IgD-negative memory B cell (primary cell): Measurements from ENCODE around the gene TBX2. TPM values are rescaled to one million over a fixed set of nuclear protein-coding genes. Genes with fewer than 3 reads are reported as not detected.

ENCODE experiments used
- H3K27ac Mint-ChIP-seq, 3 donors: one replicate each; pipeline ENCODE4 v1.8.0; 2020 to 2022; ENCODE audit warnings: mild to moderate bottlenecking in 3 of 3, mixed read lengths in 3 of 3, moderate library complexity in 1 of 3
- H3K27me3 Mint-ChIP-seq: one replicate; pipeline ENCODE4 v1.8.0; 2021; ENCODE audit warnings: mixed read lengths
- H3K36me3 Mint-ChIP-seq: one replicate; pipeline ENCODE4 v1.8.0; 2020; ENCODE audit warnings: mild to moderate bottlenecking, mixed read lengths
- H3K4me1 Mint-ChIP-seq, 3 donors: one replicate each; pipeline ENCODE4 v1.8.0; 2020 to 2022; ENCODE audit warnings: mixed read lengths in 3 of 3, mild to moderate bottlenecking in 1 of 3
- H3K4me3 Mint-ChIP-seq, 4 donors: one replicate each; pipeline ENCODE4 v1.8.0; 2020 to 2022; ENCODE audit warnings: mild to moderate bottlenecking in 4 of 4, mixed read lengths in 4 of 4, moderate library complexity in 3 of 4
- H3K9me3 Mint-ChIP-seq, 3 donors: one replicate each; pipeline ENCODE4 v1.8.0; 2020 to 2021; ENCODE audit warnings: mixed read lengths in 3 of 3, mild to moderate bottlenecking in 1 of 3
- polyA plus RNA-seq: library from polyadenylated mRNA; unstranded; fragments of 300-500 nt; fragmentation: Illumina TruSeq; gene quantifications from one replicate; pipeline ENCODE4 v1.2.3, GENCODE V29; 2021

TBX2 gene
- polyA plus RNA-seq, 1 donor from 2014 or later = not detected

DNA sequence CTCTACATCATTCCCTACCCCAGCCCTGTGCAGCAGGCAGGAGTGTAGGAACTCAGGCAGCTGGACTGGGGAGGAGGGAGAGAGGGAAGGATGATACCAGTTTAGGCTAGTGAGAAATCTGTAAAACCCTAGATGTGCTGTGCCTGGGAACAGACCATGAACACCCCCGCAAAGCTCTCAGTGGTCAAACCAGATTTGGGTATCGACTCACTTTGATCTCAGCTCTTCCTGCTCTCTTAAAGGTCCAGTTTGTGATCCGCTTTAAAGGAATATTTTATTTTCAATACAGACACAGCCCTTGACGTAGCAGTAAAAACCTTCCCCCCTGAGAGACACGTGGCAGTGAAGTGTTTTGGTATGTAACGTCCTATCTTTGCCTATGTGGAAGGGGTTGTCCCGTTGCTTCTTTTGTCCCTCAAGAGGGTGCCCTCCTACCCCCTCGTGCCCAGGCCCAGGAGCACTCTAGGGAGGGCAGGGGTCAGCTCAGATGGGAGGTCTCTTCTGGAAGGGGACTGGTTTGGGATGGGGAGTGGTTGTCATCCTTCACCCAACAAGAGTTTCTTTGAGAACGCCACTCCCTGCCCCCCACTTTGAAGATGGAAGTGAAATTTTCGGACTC is 19.3 kb upstream of the TBX2 start:
- peaks cover 10% of the 10 kb centered on the region for H3K36me3 Mint-ChIP-seq
- no peak overlapping the region for H3K4me3 Mint-ChIP-seq
- no peaks in the 10 kb centered on the region for H3K27me3 Mint-ChIP-seq
- H3K27ac Mint-ChIP-seq = peak overlapping the region in 1 of 3 donors; percentile 33
- no peaks in the 10 kb centered on the region for H3K9me3 Mint-ChIP-seq
- no peaks in the 10 kb centered on the region for H3K4me1 Mint-ChIP-seq

DNA sequence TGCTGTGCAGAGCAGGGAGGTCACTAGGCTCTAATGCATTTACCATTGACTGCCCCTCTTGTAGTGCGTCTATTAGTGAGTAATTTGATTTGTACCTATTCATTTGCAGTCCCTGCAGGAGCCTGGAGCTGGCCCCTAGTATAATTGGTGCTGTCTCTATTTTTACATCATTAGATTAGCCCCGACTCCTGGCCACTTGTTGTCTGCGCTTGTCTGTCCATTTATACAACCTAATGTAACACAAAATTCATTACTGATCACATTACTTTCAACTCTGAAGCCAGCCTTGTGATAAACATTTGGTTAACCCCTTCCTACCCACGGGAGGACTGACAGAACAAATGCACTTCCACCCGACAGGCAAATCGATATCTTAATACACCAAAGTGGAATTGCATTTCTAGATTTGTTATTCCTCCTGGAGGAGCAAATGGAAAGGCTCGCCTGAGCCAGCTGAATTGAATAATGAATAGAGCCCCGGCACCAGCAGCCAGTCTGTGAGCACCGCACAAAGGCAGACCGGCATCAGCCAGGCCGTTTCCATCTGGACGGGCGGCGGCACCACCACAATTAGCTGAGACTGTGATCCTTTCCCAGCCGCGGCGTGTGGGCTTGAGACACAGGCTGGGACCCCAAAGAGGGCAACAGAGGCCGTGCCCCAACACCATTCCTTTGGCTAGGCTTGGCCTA is 18.7 kb upstream of the TBX2 start:
- Mint-ChIP-seq H3K4me3 (no peak overlapping the region), H3K4me1 (no peaks in the 10 kb centered on the region), H3K9me3 (no peaks in the 10 kb centered on the region), H3K27ac (peak overlapping the region in 1 of 3 donors; percentile 76), H3K27me3 (no peaks in the 10 kb centered on the region), H3K36me3 (peaks cover 10% of the 10 kb centered on the region)

GRCh38 chr17:61381537-61381936 is 18.1 kb upstream of the TBX2 start:
- Mint-ChIP-seq H3K4me3 (no peak overlapping the region), H3K27me3 (no peaks in the 10 kb centered on the region), H3K4me1 (no peaks in the 10 kb centered on the region), H3K27ac (no peak overlapping the region), H3K9me3 (no peaks in the 10 kb centered on the region), H3K36me3 (peaks cover 10% of the 10 kb centered on the region)

- Mint-ChIP-seq H3K4me3 (no peak overlapping the region), H3K4me1 (no peaks in the 10 kb centered on the region), H3K27ac (peak overlapping the region in 1 of 3 donors; percentile 35), H3K9me3 (no peaks in the 10 kb centered on the region), H3K27me3 (no peaks in the 10 kb centered on the region), H3K36me3 (peaks cover 10% of the 10 kb centered on the region)
These were observed 16.6 kb upstream of the TBX2 start for GRCh38 chr17:61382796-61383688.

DNA sequence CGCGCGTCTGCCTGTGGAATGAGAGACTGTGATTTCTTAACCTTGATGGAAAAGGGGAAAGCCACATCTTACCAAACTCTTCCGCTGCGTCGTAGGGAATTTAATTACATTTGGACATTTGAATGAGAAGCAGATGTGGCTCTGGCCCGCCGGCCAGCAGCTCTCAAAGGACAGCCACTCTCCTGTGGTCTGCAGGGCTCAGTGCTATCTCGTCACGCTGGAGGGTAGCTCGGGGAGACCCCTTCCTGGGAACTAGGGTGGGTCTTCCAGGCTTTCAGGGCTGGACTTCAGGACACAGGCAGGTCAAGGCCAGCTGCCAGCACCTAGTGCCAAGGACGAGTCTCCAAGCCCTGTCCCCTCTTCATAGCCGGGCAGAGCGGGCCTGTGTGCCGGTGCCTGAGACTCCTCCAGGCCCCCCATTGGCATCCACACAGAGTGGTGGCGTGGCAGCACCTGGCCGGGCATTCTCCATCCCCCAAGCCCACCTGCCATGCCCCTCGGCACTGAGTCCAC is 15.9 kb upstream of the TBX2 start:
- Mint-ChIP-seq H3K36me3 (peaks cover 10% of the 10 kb centered on the region), H3K9me3 (no peaks in the 10 kb centered on the region), H3K4me3 (no peak overlapping the region), H3K27me3 (peaks cover 2% of the 10 kb centered on the region), H3K4me1 (peaks cover 0 to 3% (median 0%) of the 10 kb centered on the region in 3 donors), H3K27ac (peak overlapping the region in 1 of 3 donors; percentile 35)

DNA sequence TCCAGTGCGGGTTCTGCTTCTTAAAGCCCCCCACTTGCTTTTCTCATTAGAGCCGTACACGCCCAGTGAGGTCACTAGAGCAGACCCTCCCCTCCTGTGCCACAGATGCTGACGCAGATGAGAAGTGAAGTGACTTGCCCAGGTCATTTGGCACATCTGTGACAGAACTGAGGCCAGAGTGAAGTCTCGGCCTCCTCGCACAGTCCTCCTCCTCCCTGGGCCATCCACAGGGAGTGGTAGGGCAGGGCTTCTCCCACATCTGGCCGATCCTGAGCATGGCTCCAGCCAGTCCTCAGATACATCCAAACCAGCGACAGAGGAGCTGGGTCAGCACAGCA is 15.3 kb upstream of the TBX2 start:
- H3K4me1 Mint-ChIP-seq = peaks cover 3 to 7% (median 4%) of the 10 kb centered on the region in 3 donors
- H3K36me3 Mint-ChIP-seq = peaks cover 10% of the 10 kb centered on the region
- H3K4me3 Mint-ChIP-seq = no peak overlapping the region
- H3K9me3 Mint-ChIP-seq = no peaks in the 10 kb centered on the region
- H3K27ac Mint-ChIP-seq = no peak overlapping the region
- peaks cover 7% of the 10 kb centered on the region for H3K27me3 Mint-ChIP-seq

DNA sequence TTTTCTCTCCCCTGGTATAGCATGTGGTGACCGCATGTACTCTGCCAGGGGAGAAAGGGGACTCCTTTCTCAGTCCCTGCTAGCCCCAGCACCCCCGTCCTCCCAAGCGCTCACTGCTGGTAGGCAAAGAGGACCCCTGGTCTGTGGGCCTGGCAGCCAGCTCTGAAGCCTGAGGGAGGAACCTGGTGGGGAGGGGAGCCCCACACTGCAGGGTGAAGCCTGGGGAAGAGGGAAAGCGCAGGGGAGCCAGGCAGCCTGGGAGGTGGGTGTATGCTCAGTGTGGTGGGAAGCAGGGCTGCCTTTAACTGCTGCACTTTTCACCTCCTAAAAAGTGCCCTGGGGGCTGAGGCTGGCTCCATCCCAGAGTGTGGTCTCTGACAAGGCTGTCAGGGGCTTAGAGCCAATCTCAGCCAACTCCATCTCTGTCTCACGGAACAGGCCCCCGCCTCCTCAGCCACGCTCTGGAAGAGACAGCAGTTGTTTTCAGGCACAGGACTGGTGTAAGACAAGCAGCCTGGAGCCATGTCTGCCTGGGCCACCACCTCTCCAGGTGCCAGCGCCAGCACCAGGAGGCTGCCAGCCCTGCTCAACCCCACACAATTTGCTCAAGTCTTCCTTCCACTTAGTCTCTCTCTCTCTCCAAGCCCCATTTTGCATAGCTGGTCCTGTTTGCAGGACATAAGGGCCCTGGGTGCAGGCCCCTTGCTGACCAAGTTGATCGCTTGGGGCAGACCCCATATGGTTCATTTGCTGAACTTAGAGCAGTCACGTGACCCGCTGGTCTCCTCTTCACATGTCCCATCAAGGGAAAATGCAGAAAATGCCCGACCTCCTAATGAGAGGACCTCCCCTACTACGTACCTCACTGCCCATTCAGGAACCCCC is 14.7 kb upstream of the TBX2 start:
- H3K27ac Mint-ChIP-seq = peak overlapping the region in 2 of 3 donors; percentile 20 to 29
- peaks cover 3 to 7% (median 4%) of the 10 kb centered on the region in 3 donors for H3K4me1 Mint-ChIP-seq
- H3K27me3 Mint-ChIP-seq = peaks cover 7% of the 10 kb centered on the region
- H3K36me3 Mint-ChIP-seq = peaks cover 10% of the 10 kb centered on the region
- no peaks in the 10 kb centered on the region for H3K9me3 Mint-ChIP-seq
- no peak overlapping the region for H3K4me3 Mint-ChIP-seq

GRCh38 chr17:61385577-61386236 is 13.9 kb upstream of the TBX2 start:
- peaks cover 7% of the 10 kb centered on the region for H3K27me3 Mint-ChIP-seq

DNA sequence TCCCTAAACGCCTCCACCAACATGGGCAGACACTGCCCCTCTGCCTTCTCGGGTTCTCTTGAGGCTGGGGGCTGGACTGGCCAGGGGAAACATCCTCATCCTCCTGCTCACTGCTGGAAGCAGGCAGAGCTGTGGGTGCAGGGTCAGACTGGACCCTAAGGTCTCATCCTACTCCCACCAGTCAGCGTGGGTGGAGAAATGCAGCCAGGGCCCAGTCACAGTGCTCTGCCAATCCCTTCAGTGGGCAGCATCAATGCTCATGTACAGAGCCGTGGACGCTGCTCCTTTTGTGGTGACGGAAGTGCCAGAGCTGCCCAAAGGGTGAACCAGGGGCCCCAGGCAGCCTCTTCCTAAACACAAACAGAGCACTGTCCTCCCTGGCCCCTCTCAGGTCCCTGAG is 13.4 kb upstream of the TBX2 start:
- Mint-ChIP-seq H3K27me3 (peaks cover 8% of the 10 kb centered on the region), H3K4me1 (peaks cover 3 to 7% (median 4%) of the 10 kb centered on the region in 3 donors), H3K36me3 (peaks cover 6% of the 10 kb centered on the region), H3K27ac (no peak overlapping the region), H3K9me3 (no peaks in the 10 kb centered on the region), H3K4me3 (no peak overlapping the region)

More at GRCh38 chr17:61385577-61386236, 13.9 kb upstream of the TBX2 start:
- Mint-ChIP-seq H3K4me1 (peaks cover 3 to 7% (median 4%) of the 10 kb centered on the region in 3 donors), H3K9me3 (no peaks in the 10 kb centered on the region), H3K27ac (peak overlapping the region in 1 of 3 donors; percentile 29), H3K36me3 (peaks cover 9% of the 10 kb centered on the region), H3K4me3 (no peak overlapping the region)

GRCh38 chr17:61387011-61387410 is 12.6 kb upstream of the TBX2 start:
- H3K4me3 Mint-ChIP-seq = peak overlapping the region in 1 of 4 donors; percentile 45
- no peak overlapping the region for H3K27ac Mint-ChIP-seq
- H3K9me3 Mint-ChIP-seq = no peaks in the 10 kb centered on the region
- H3K27me3 Mint-ChIP-seq = peaks cover 9% of the 10 kb centered on the region
- peaks cover 1% of the 10 kb centered on the region for H3K36me3 Mint-ChIP-seq
- H3K4me1 Mint-ChIP-seq = peaks cover 3 to 7% (median 4%) of the 10 kb centered on the region in 3 donors

DNA sequence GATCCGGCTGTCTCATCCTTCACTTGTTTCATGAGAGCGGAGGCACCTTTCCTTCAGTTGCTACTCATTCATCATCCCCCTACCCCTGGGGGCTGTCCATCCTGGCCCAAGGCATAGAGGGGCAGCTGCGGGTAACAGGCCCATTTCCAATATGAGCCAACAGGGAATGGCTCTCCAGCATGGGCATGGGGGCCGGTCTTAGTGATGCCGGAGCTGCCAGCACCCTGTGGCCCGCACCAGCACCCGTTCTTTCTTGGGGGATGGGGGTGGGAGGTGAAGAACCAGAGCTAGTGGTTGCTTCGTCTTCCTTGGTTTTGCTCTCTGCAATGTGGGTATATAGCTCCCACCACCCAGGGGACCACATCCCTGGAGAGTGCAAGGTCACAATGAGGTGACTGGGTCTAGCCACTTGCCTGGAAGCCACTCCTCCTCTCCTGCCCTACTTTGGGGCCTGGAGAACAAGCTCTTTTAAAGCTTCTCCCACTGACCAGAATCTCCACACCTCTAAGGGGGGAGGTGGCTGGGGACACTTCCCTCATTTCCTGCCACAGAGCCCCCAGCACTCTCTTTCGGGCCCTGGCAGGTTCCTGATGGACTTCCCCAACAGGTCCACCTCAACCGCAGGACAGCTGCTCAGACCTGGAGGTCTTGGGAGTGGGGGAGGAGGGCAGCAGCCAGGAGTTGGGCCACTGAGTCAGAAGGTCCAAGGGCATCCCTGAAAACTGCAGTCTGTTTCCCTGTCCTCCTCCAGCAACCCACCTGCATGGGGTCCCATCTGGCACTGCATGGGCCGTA is 11.9 kb upstream of the TBX2 start:
- Mint-ChIP-seq H3K27me3 (peaks cover 12% of the 10 kb centered on the region), H3K27ac (no peak overlapping the region), H3K4me3 (no peak overlapping the region)

GRCh38 chr17:61388561-61389356 is 10.9 kb upstream of the TBX2 start:
- Mint-ChIP-seq H3K36me3 (peaks cover 5% of the 10 kb centered on the region), H3K27me3 (peaks cover 12% of the 10 kb centered on the region), H3K4me1 (peaks cover 3 to 7% (median 4%) of the 10 kb centered on the region in 3 donors), H3K4me3 (no peak overlapping the region), H3K27ac (peak overlapping the region in 2 of 3 donors; percentile 39 to 76), H3K9me3 (no peaks in the 10 kb centered on the region)

More for the DNA sequence above, 11.9 kb upstream of the TBX2 start:
- H3K36me3 Mint-ChIP-seq = peaks cover 5% of the 10 kb centered on the region
- peaks cover 3 to 7% (median 4%) of the 10 kb centered on the region in 3 donors for H3K4me1 Mint-ChIP-seq
- H3K9me3 Mint-ChIP-seq = no peaks in the 10 kb centered on the region
